SJCRH30 (cell line): ENCODE results near the gene ATG12. TPM values are rescaled to one million over a fixed set of nuclear protein-coding genes. Genes with fewer than 3 reads are reported as not detected.

ENCODE experiments used
- DNase-seq, 2 experiments: peaks; one replicate each; pipeline ENCODE4 v3.0.0-alpha.2; 2015 to 2020
- H3K27ac ChIP-seq: fragments of 250-450 bp; sonication (Bioruptor Pico); 2 replicates; pipeline ENCODE4 v1.5.1; 2020; ENCODE audit warnings: mild to moderate bottlenecking, moderate library complexity
- H3K27me3 ChIP-seq: fragments of 250-450 bp; sonication (Bioruptor Pico); 2 replicates; pipeline ENCODE4 v1.5.1; 2020; ENCODE audit warnings: mild to moderate bottlenecking, moderate library complexity
- H3K36me3 ChIP-seq: fragments of 250-450 bp; sonication (Bioruptor Pico); 2 replicates; pipeline ENCODE4 v1.5.1; 2020; ENCODE audit warnings: mild to moderate bottlenecking, moderate library complexity
- H3K4me1 ChIP-seq: fragments of 250-450 bp; sonication (Bioruptor Pico); 2 replicates; pipeline ENCODE4 v1.5.1; 2020; ENCODE audit warnings: mild to moderate bottlenecking, moderate library complexity
- H3K4me3 ChIP-seq: fragments of 250-450 bp; sonication (Bioruptor Pico); 2 replicates; pipeline ENCODE4 v1.5.1; 2020; ENCODE audit warnings: mild to moderate bottlenecking, moderate library complexity
- H3K9me3 ChIP-seq: fragments of 250-450 bp; sonication (Bioruptor Pico); replicated peaks from 2 replicates; pipeline ENCODE4 v1.5.1; 2020; ENCODE audit warnings: mild to moderate bottlenecking, moderate library complexity
- total RNA-seq: library from RNA; depleted of rRNA; stranded (reverse); fragments of >200 nt; shearing (Covaris generic); gene quantifications from 2 replicates; pipeline ENCODE4 v1.2.3, GENCODE V29; 2014; rRNA removed

ATG12 gene
- total RNA-seq, 1 experiment from 2014 or later = 62.5 TPM

DNA sequence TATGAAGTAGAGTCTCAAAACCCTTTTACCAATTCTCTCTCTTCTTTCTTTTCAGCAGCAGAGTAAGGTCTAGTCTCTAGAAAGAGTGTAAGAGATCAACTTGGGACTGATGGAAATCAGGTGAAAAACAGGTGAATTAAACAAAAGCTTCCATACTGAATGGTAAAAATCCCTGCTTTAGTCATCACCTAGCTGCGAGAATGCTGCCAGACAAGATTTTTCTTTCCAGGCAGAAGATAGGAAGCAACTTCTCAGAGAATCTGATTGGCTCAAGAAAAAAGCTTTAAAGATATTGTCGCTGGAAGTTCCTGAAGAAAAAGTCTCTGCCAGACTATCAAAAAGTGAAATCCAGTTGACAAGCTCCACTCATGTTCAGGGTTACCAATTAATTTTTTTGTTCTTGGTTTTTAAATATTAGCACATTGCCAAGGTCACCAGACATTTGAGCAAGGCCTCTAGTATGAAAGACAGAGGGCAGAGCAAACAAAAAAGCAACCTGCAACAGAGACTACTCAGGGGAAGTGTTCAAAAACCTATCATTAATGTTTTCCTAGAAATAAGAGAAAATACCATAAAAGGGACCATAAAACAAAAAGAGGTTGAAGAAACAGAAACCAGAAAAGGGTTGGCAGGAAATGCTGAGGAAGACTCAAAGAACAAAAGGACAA is 34.2 kb downstream of the ATG12 start:
- Histone ChIP-seq H3K27me3 (no peaks in the 10 kb centered on the region), H3K4me3 (no peak overlapping the region), H3K9me3 (0 out of 2 replicates have a peak, but pooled peaks cover 2% of the 10 kb centered on the region), H3K36me3 (no peaks in the 10 kb centered on the region), H3K27ac (no peak overlapping the region), H3K4me1 (peaks cover 4% of the 10 kb centered on the region; the same call in 1 of the 2 replicates)
- DNase-seq = no peak

GRCh38 chr5:115801984-115802383 is 39.4 kb downstream of the ATG12 start:
- H3K27ac ChIP-seq = no peak overlapping the region
- no peaks in the 10 kb centered on the region for H3K27me3 ChIP-seq
- no peaks in the 10 kb centered on the region for H3K36me3 ChIP-seq
- H3K4me1 ChIP-seq = peaks cover 6% of the 10 kb centered on the region
- no peak for DNase-seq
- no peak overlapping the region for H3K4me3 ChIP-seq
- H3K9me3 ChIP-seq = 0 out of 2 replicates have a peak, but pooled peaks cover 2% of the 10 kb centered on the region

DNA sequence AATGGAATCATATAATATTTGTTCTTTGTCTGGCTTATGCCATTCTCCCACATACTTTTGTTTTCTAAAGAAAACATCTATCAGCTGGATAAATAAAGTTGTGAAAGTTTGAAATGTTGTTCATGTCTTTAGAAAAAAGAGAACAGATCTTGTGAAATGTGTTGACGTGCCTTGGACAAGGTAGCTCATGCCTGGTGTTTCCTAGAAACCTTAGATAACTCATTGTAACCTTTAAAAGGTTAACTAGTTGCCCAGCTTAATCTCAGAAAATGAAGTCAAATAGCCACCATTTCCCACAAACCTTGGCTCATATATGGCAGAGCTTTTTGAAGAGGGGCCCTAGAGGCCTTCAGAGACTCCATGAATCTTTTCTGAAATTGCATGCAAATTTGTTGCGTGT is 40.2 kb downstream of the ATG12 start:
- Histone ChIP-seq H3K36me3 (no peaks in the 10 kb centered on the region), H3K27ac (no peak overlapping the region), H3K27me3 (no peaks in the 10 kb centered on the region), H3K4me1 (peaks cover 7% of the 10 kb centered on the region), H3K9me3 (0 out of 2 replicates have a peak, but pooled peaks cover 2% of the 10 kb centered on the region), H3K4me3 (no peak overlapping the region)
- no peak for DNase-seq

DNA sequence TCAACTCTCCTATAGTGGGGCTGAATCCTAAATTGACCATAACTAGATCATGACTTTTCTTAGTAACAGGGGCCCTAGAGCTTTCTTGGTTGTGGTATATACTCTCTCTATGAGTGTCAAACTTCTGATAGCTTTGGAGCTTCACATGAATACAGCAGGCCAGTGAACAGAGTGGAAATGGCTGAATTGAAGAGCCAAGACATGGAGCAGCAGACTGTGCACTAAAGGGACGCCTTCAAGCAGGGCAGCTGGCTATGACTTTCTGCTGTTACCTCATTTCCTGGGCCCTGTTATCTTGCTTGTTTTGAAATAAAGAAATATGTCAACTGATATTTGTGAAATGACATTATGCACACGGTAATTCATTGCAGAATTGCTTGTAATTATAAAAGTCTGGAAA is 41.3 kb downstream of the ATG12 start:
- Histone ChIP-seq H3K27ac (no peak overlapping the region), H3K27me3 (no peaks in the 10 kb centered on the region), H3K9me3 (0 out of 2 replicates have a peak, but pooled peaks cover 2% of the 10 kb centered on the region), H3K4me3 (no peak overlapping the region), H3K4me1 (peaks cover 7% of the 10 kb centered on the region), H3K36me3 (no peaks in the 10 kb centered on the region)
- DNase-seq = no peak

DNA sequence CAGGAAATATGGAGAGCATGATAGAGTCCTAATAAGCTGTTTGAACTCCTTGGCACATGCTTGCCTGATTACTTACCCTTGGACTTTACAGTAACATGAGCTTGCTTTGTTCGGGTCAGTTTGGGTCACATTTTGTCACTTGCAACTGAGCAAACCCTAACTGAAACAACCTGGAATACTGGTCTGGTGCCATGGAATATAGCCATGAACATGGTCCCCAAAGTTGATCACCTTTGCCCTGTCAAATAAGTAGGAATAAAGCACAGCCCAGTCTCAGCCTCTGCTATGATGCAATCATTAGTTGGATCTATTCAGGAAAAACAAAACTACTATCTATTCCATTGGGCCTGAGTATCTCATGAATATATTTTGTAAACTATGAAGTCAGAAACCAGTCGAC is 43.1 kb downstream of the ATG12 start:
- DNase-seq = no peak
- H3K27ac ChIP-seq = no peak overlapping the region
- no peaks in the 10 kb centered on the region for H3K9me3 ChIP-seq
- peaks cover 3% of the 10 kb centered on the region; the same call in 1 of the 2 replicates for H3K4me1 ChIP-seq
- no peaks in the 10 kb centered on the region for H3K27me3 ChIP-seq
- H3K36me3 ChIP-seq = no peaks in the 10 kb centered on the region
- no peak overlapping the region for H3K4me3 ChIP-seq

DNA sequence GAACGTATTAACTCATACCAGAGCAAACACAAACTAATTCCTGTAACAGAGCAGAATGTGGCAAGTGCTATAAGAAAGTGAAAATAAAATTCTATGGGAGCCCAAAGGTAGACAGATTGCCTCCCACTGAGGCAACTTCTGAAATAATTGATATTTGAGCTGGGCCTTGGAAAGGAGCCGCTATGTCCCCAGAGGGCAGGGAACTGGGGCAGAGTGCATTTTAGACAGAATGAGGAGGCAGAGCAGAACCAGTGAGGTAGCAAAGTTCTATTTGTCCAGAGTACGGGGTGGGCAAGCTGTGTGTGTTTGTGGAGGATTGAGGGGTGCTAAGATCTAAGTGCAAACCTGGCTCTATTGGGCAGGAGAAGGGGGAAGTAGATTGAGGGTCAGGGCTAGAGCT is 44.7 kb downstream of the ATG12 start:
- H3K4me1 ChIP-seq = peaks cover 3% of the 10 kb centered on the region; the same call in 1 of the 2 replicates
- H3K27me3 ChIP-seq = no peaks in the 10 kb centered on the region
- DNase-seq = no peak
- no peak overlapping the region for H3K4me3 ChIP-seq
- H3K9me3 ChIP-seq = no peaks in the 10 kb centered on the region; the same call in 1 of the 2 replicates
- no peaks in the 10 kb centered on the region for H3K36me3 ChIP-seq
- no peak overlapping the region for H3K27ac ChIP-seq

- peak in 1 of 2 experiments; percentile 30 for DNase-seq
- no peak overlapping the region for H3K27ac ChIP-seq
These were observed 45.7 kb downstream of the ATG12 start for GRCh38 chr5:115795700-115796099.

DNA sequence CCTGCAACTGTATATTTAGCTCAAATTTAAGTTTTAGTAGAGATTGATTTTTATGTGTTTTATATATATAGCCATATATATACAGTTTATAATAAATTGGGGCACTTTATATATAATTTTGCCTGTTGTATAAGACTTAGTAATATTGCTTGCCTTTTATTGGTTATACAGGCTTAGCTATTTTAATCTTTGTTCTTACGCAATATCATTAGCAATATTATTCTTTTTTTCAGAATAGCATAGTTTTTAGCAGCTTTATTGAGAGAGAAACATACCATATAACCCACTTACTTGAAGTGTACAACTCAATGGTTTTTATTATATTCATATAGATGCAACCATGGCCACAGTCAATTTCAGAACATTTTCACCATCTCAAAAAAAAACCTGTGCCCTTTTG is 52.9 kb downstream of the ATG12 start:
- no peaks in the 10 kb centered on the region; the same call in 1 of the 2 replicates for H3K27me3 ChIP-seq
- no peak overlapping the region for H3K4me3 ChIP-seq
- no peaks in the 10 kb centered on the region; the same call in 1 of the 2 replicates for H3K9me3 ChIP-seq
- no peaks in the 10 kb centered on the region for H3K4me1 ChIP-seq
- H3K27ac ChIP-seq = no peak overlapping the region
- H3K36me3 ChIP-seq = no peaks in the 10 kb centered on the region
- no peak for DNase-seq

More at GRCh38 chr5:115795700-115796099, 45.7 kb downstream of the ATG12 start:
- Histone ChIP-seq H3K4me1 (peaks cover 3% of the 10 kb centered on the region; the same call in 1 of the 2 replicates), H3K36me3 (no peaks in the 10 kb centered on the region), H3K27me3 (no peaks in the 10 kb centered on the region; the same call in 1 of the 2 replicates), H3K9me3 (no peaks in the 10 kb centered on the region; the same call in 1 of the 2 replicates), H3K4me3 (no peak overlapping the region)

- H3K4me1 ChIP-seq = no peaks in the 10 kb centered on the region
- no peaks in the 10 kb centered on the region; the same call in 1 of the 2 replicates for H3K27me3 ChIP-seq
- DNase-seq = no peak
- no peak overlapping the region for H3K4me3 ChIP-seq
- no peak overlapping the region for H3K27ac ChIP-seq
- no peaks in the 10 kb centered on the region for H3K9me3 ChIP-seq
- H3K36me3 ChIP-seq = no peaks in the 10 kb centered on the region
These were observed 53.9 kb downstream of the ATG12 start for GRCh38 chr5:115787426-115787825.

- DNase-seq = peak; percentile 22 to 67
- Histone ChIP-seq H3K27ac (no peak overlapping the region), H3K4me3 (no peak overlapping the region), H3K9me3 (no peaks in the 10 kb centered on the region), H3K4me1 (no peaks in the 10 kb centered on the region), H3K36me3 (no peaks in the 10 kb centered on the region), H3K27me3 (no peaks in the 10 kb centered on the region)
These were observed 55.8 kb downstream of the ATG12 start for GRCh38 chr5:115785381-115786065.

GRCh38 chr5:115778417-115778816 is 62.9 kb downstream of the ATG12 start:
- Histone ChIP-seq H3K27me3 (no peaks in the 10 kb centered on the region), H3K9me3 (no peaks in the 10 kb centered on the region), H3K27ac (no peak overlapping the region), H3K36me3 (no peaks in the 10 kb centered on the region), H3K4me3 (no peak overlapping the region), H3K4me1 (peaks cover 28% of the 10 kb centered on the region)
- peak in 1 of 2 experiments; percentile 63 for DNase-seq

Other genes starting within 250 kb of the ATG12 start
- 0.10 and 0.13 TPM in 2 replicates for gene TICAM2, start 239.1 kb downstream of the ATG12 start, total RNA-seq
- gene TMED7, start 215.5 kb downstream of the ATG12 start, total RNA-seq = 84.5 and 89.3 TPM in 2 replicates
- 0.23 TPM in 1 of 2 replicates, not detected in the other for gene CDO1, start 24.9 kb downstream of the ATG12 start, total RNA-seq
- 139 and 141 TPM in 2 replicates for gene AP3S1, start 370 bp upstream of the ATG12 start, total RNA-seq
- 0.53 TPM in 2 replicates for gene LVRN, start 120.9 kb upstream of the ATG12 start, total RNA-seq
- gene ARL14EPL, start 190.9 kb upstream of the ATG12 start, total RNA-seq = 0.06 and 0.66 TPM in 2 replicates
- 56.2 and 56.8 TPM in 2 replicates for gene COMMD10, start 243.5 kb upstream of the ATG12 start, total RNA-seq